Stomach (tissue), 9 donors: Measurements from ENCODE around the gene HIGD2A. TPM values are rescaled to one million over a fixed set of nuclear protein-coding genes. Genes with fewer than 3 reads are reported as not detected.

ENCODE experiments used
- DNase-seq, 2 donors: peaks; one replicate each; pipeline versions ENCODE4 v3.0.0 to v3.0.0-alpha.2; 2013 to 2019
- H3K27ac ChIP-seq, 5 donors: fragments of 200-600 bp in 4 of 5; sonication (generic) in 4 of 5; one replicate each; pipeline ENCODE4 v1.5.1; 2013 to 2019; ENCODE audit warnings: mild to moderate bottlenecking in 1 of 5, moderate library complexity in 1 of 5
- H3K27me3 ChIP-seq, 3 donors: fragments of 200-600 bp; sonication (generic); one replicate each; pipeline ENCODE4 v1.5.1; 2017 to 2019; ENCODE audit warnings: mixed run types in 1 of 3
- H3K36me3 ChIP-seq, 4 donors: fragments of 200-600 bp; sonication (generic); 1 replicate in 3 of 4; 2 replicates in 1 of 4; pipeline ENCODE4 v1.5.1; 2016 to 2019
- H3K4me1 ChIP-seq, 4 donors: fragments of 200-600 bp; sonication (generic); one replicate each; pipeline ENCODE4 v1.5.1; 2016 to 2019
- H3K4me3 ChIP-seq, 4 donors: fragments of 200-600 bp; sonication (generic) in 3 of 4; one replicate each; pipeline ENCODE4 v1.5.1; 2016 to 2019; ENCODE audit warnings: mild to moderate bottlenecking in 1 of 4
- H3K9me3 ChIP-seq, 4 donors: fragments of 200-600 bp; sonication (generic); one replicate each; pipeline ENCODE4 v1.5.1; 2016 to 2019
- CTCF ChIP-seq, 7 experiments: fragments of 450-650 bp in 4 of 7; fragments of 200-600 bp in 3 of 7; sonication (generic) in 3 of 7; IDR thresholded peaks; one replicate each; pipeline ENCODE4 v1.5.1; 2016 to 2019; ENCODE audit warnings: antibody characterized with exemption in 7 of 7, control low read depth in 2 of 7, mild to moderate bottlenecking in 1 of 7
- EP300 ChIP-seq: sonication (generic); formaldehyde crosslinking; IDR thresholded peaks from one replicate; pipeline ENCODE4 v1.6.1; 2017; ENCODE audit warnings: antibody characterized with exemption
- POLR2A ChIP-seq, 4 donors: fragments of 450-650 bp; IDR thresholded peaks; one replicate each; pipeline ENCODE4 v1.6.1; 2016; ENCODE audit warnings: antibody characterized with exemption in 4 of 4, control low read depth in 2 of 4, mild to moderate bottlenecking in 1 of 4, moderate library complexity in 1 of 4
- POLR2AphosphoS5 ChIP-seq, 3 donors: sonication (generic); formaldehyde crosslinking; IDR thresholded peaks; one replicate each; pipeline ENCODE4 v1.6.1; 2016; ENCODE audit warnings: antibody characterized with exemption in 3 of 3
- WGBS, 5 donors: extraction: QIAGEN DNeasy Blood & Tissue Kit in 3 of 5; methylation state at CpG; one replicate each; pipeline versions ENCODE4 v1.1.5 to v1.1.7; 2013 to 2018; 5-methylcytosine and 5-hydroxymethylcytosine counted together
- intact Hi-C: fragments of 100-400 bp; cut with DNase I; formaldehyde crosslinking; loops from one replicate; pipeline ENCODE4 v1.15.1; 2023; ENCODE audit warnings: low total_unique reads
- polyA plus RNA-seq, 3 donors: library from polyadenylated mRNA; stranded (reverse); fragments of 200-250 nt; gene quantifications; one replicate each; pipeline ENCODE4 v1.2.3, GENCODE V29; 2013
- total RNA-seq, 5 donors: library from RNA; depleted of rRNA; stranded (reverse); fragments of >200 nt; gene quantifications; one replicate each; pipeline versions ENCODE4 v1.1.0 to v1.2.3, GENCODE V29; 2014 to 2016
- donor health status: healthy with polysubstance abuse.
- donor health status: Bipolar disorder and iron deficiency.
- donor health status: healthy.

The HIGD2A gene
- total and polyA plus RNA-seq, 8 donors: 47.2 to 248 (median 216) TPM

GRCh38 chr5:176418251-176418650, 29.7 kb downstream of the HIGD2A start:
- Histone ChIP-seq H3K27me3 (no peaks in the 10 kb centered on the region), H3K9me3 (no peaks in the 10 kb centered on the region), H3K36me3 (no peaks in the 10 kb centered on the region), H3K27ac (no peak overlapping the region), H3K4me1 (peaks cover 33 to 37% (median 35%) of the 10 kb centered on the region in 4 donors), H3K4me3 (no peak overlapping the region)
- WGBS, 5 donors: 40 to 74% (median 57%) methylated on average over 9 of the region's 9 CpGs
- no peak for TF ChIP-seq CTCF (IDR thresholded peaks at IDR 0.05)
- TF ChIP-seq POLR2AphosphoS5 (IDR thresholded peaks at IDR 0.05): peak in 1 of 3 donors; percentile 40
- intact Hi-C loops: no loop called here
- peak; percentile 41 to 71 for DNase-seq

GRCh38 chr5:176420086-176420485, 31.5 kb downstream of the HIGD2A start:
- Histone ChIP-seq H3K9me3 (no peaks in the 10 kb centered on the region), H3K4me1 (peaks cover 15 to 24% (median 18%) of the 10 kb centered on the region in 4 donors), H3K27ac (no peak overlapping the region), H3K4me3 (no peak overlapping the region), H3K27me3 (no peaks in the 10 kb centered on the region), H3K36me3 (no peaks in the 10 kb centered on the region)
- TF ChIP-seq POLR2AphosphoS5 (IDR thresholded peaks at IDR 0.05) (no peak), EP300 (no peak), CTCF (IDR thresholded peaks at IDR 0.05) (no peak), POLR2A (IDR thresholded peaks at IDR 0.05) (no peak)
- intact Hi-C loops: no loop called here
- 90 to 95% (median 94%) methylated on average over 5 of the region's 5 CpGs for WGBS, 5 donors
- no peak for DNase-seq

GRCh38 chr5:176420972-176421544, 32.5 kb downstream of the HIGD2A start:
- Histone ChIP-seq H3K27me3 (no peaks in the 10 kb centered on the region), H3K27ac (no peak overlapping the region), H3K36me3 (no peaks in the 10 kb centered on the region), H3K9me3 (no peaks in the 10 kb centered on the region), H3K4me3 (no peak overlapping the region), H3K4me1 (peaks cover 8 to 17% (median 10%) of the 10 kb centered on the region in 4 donors)
- DNase-seq: no peak
- TF ChIP-seq CTCF (IDR thresholded peaks at IDR 0.05) (no peak), POLR2A (IDR thresholded peaks at IDR 0.05) (no peak), EP300 (no peak), POLR2AphosphoS5 (IDR thresholded peaks at IDR 0.05) (no peak)
- intact Hi-C loops: no loop called here
- 52 to 67% (median 61%) methylated on average over 2 of the region's 2 CpGs for WGBS, 5 donors

GRCh38 chr5:176424181-176424580, 35.6 kb downstream of the HIGD2A start:
- Histone ChIP-seq H3K9me3 (no peaks in the 10 kb centered on the region), H3K4me3 (no peak overlapping the region), H3K27me3 (no peaks in the 10 kb centered on the region), H3K36me3 (no peaks in the 10 kb centered on the region), H3K27ac (peak overlapping the region in 3 of 5 donors; percentile 35 to 71 (median 58)), H3K4me1 (peaks cover 0 to 6% (median 2%) of the 10 kb centered on the region in 4 donors)
- 25 to 69% (median 34%) methylated on average over 3 of the region's 3 CpGs for WGBS, 5 donors
- peak in 1 of 3 donors; percentile 73 for TF ChIP-seq POLR2AphosphoS5 (IDR thresholded peaks at IDR 0.05)
- no peak for TF ChIP-seq EP300
- DNase-seq: peak in 1 of 2 donors; percentile 41
- intact Hi-C loops: no loop called here

- DNase-seq: peak in 1 of 2 donors; percentile 40
- Histone ChIP-seq H3K4me3 (no peak overlapping the region), H3K36me3 (no peaks in the 10 kb centered on the region), H3K27ac (peak overlapping the region in 4 of 5 donors; percentile 47 to 71 (median 57)), H3K4me1 (peaks cover 0 to 6% (median 2%) of the 10 kb centered on the region in 4 donors), H3K27me3 (no peaks in the 10 kb centered on the region), H3K9me3 (no peaks in the 10 kb centered on the region)
- TF ChIP-seq EP300 (no peak), CTCF (IDR thresholded peaks at IDR 0.05) (no peak), POLR2AphosphoS5 (IDR thresholded peaks at IDR 0.05) (no peak), POLR2A (IDR thresholded peaks at IDR 0.05) (no peak)
- WGBS, 5 donors: 15 to 65% (median 48%) methylated on average over 1 of the region's 1 CpG
- intact Hi-C loops: no loop called here
These were observed 36.6 kb downstream of the HIGD2A start for GRCh38 chr5:176425138-176425537.
